Testis (tissue), 2 donors: Measurements from ENCODE around the gene ROM1.

Experiments
- CTCF ChIP-seq, 3 experiments: fragments of 450-650 bp in 2 of 3; fragments of 200-600 bp in 1 of 3; sonication (generic) in 1 of 3; IDR thresholded peaks; one replicate each; pipeline ENCODE4 v1.5.1; 2016 to 2019; ENCODE audit warnings: antibody characterized with exemption in 3 of 3, mild to moderate bottlenecking in 2 of 3, moderate library complexity in 1 of 3
- POLR2A ChIP-seq: fragments of 450-650 bp; IDR thresholded peaks from one replicate; pipeline ENCODE4 v1.6.1; 2017; ENCODE audit warnings: antibody characterized with exemption, mild to moderate bottlenecking, moderate library complexity

- no peak for TF ChIP-seq CTCF (IDR thresholded peaks at IDR 0.05)
- TF ChIP-seq POLR2A = no peak
Measured at GRCh38 chr11:62610403-62610802, 2.7 kb upstream of the ROM1 start.
